GM19025 (cell line): ENCODE measurements around the gene DNMT3B.
A peak's percentile ranks its signal among the peaks of the same experiment; 100 is the strongest.
"Not testable (repeated sequence)": the region's sequence is repeated elsewhere in the genome, so short reads cannot be mapped to it uniquely, and the experiment has no call there.

ENCODE experiments used
- ATAC-seq: cut with Tn5 transposase; IDR thresholded peaks from one replicate; pipeline ENCODE4 v1.9.1; 2021; ENCODE audit warnings: mild to moderate bottlenecking, low read depth, moderate library complexity; ENCODE audit not compliant: unreplicated experiment

Gene DNMT3B

GRCh38 chr20:32789896-32790750, 27.9 kb downstream of the DNMT3B start:
- ATAC-seq: no peak

- no peak for ATAC-seq
These were observed 28.5 kb downstream of the DNMT3B start for GRCh38 chr20:32790751-32791057.

- peak; percentile 74 for ATAC-seq
These were observed 30.1 kb downstream of the DNMT3B start for GRCh38 chr20:32792316-32792715.

GRCh38 chr20:32792731-32793458, 30.7 kb downstream of the DNMT3B start:
- no peak for ATAC-seq

GRCh38 chr20:32796383-32796948, 34.3 kb downstream of the DNMT3B start:
- ATAC-seq: no peak

GRCh38 chr20:32796981-32797451, 34.8 kb downstream of the DNMT3B start:
- ATAC-seq: no peak

- not testable (repeated sequence) for ATAC-seq
These were observed 35.4 kb downstream of the DNMT3B start for GRCh38 chr20:32797571-32797970.

GRCh38 chr20:32798046-32798981, 36.1 kb downstream of the DNMT3B start:
- no peak for ATAC-seq

GRCh38 chr20:32803092-32803491, 40.9 kb downstream of the DNMT3B start:
- no peak for ATAC-seq

- ATAC-seq: no peak
These were observed 42.0 kb downstream of the DNMT3B start for GRCh38 chr20:32804022-32804715.

GRCh38 chr20:32804817-32805216, 42.6 kb downstream of the DNMT3B start:
- no peak for ATAC-seq

- no peak for ATAC-seq
These were observed 43.5 kb downstream of the DNMT3B start for GRCh38 chr20:32805721-32806120.

- ATAC-seq: no peak
These were observed 44.2 kb downstream of the DNMT3B start for GRCh38 chr20:32806356-32806755.

GRCh38 chr20:32807706-32808105, 45.5 kb downstream of the DNMT3B start:
- ATAC-seq: no peak

- no peak for ATAC-seq
These were observed 46.3 kb downstream of the DNMT3B start for GRCh38 chr20:32808438-32808837.

- ATAC-seq: no peak
These were observed 47.7 kb downstream of the DNMT3B start for GRCh38 chr20:32809907-32810306.

- no peak for ATAC-seq
These were observed 48.8 kb downstream of the DNMT3B start for GRCh38 chr20:32810941-32811340.

GRCh38 chr20:32811886-32812285, 49.7 kb downstream of the DNMT3B start:
- ATAC-seq: no peak

GRCh38 chr20:32819992-32820697, 58.0 kb downstream of the DNMT3B start:
- peak; percentile 57 for ATAC-seq
